ENCODE measurements around the gene ACKR4.
"Not testable (repeated sequence)": the region's sequence is repeated elsewhere in the genome, so short reads cannot be mapped to it uniquely, and the experiment has no call there.

DNA sequence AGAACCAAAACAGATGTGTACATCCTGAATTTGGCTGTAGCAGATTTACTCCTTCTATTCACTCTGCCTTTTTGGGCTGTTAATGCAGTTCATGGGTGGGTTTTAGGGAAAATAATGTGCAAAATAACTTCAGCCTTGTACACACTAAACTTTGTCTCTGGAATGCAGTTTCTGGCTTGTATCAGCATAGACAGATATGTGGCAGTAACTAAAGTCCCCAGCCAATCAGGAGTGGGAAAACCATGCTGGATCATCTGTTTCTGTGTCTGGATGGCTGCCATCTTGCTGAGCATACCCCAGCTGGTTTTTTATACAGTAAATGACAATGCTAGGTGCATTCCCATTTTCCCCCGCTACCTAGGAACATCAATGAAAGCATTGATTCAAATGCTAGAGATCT, 3.5 kb downstream of the ACKR4 start:
- TF ChIP-seq, protein P1, sequence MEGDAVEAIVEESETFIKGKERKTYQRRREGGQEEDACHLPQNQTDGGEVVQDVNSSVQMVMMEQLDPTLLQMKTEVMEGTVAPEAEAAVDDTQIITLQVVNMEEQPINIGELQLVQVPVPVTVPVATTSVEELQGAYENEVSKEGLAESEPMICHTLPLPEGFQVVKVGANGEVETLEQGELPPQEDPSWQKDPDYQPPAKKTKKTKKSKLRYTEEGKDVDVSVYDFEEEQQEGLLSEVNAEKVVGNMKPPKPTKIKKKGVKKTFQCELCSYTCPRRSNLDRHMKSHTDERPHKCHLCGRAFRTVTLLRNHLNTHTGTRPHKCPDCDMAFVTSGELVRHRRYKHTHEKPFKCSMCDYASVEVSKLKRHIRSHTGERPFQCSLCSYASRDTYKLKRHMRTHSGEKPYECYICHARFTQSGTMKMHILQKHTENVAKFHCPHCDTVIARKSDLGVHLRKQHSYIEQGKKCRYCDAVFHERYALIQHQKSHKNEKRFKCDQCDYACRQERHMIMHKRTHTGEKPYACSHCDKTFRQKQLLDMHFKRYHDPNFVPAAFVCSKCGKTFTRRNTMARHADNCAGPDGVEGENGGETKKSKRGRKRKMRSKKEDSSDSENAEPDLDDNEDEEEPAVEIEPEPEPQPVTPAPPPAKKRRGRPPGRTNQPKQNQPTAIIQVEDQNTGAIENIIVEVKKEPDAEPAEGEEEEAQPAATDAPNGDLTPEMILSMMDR (IDR thresholded peaks at IDR 0.05), result not testable (repeated sequence)
- not testable (repeated sequence) for TF ChIP-seq POLR2A (IDR thresholded peaks at IDR 0.05)
